RPMI7951 (cell line): Measurements from ENCODE around the gene LILRB3. TPM values are rescaled to one million over a fixed set of nuclear protein-coding genes. Genes with fewer than 3 reads are reported as not detected.

Source experiments
- DNase-seq: peaks from one replicate; pipeline ENCODE4 v3.0.0-alpha.2; 2012; ENCODE audit warnings: low read depth
- total RNA-seq: library from RNA; depleted of rRNA; stranded (reverse); fragments of >200 nt; shearing (Covaris generic); gene quantifications from 2 replicates; pipeline ENCODE4 v1.2.3, GENCODE V29; 2014; rRNA removed

LILRB3 gene
- total RNA-seq, 1 experiment from 2014 or later = not detected

GRCh38 chr19:54168174-54168917 lies 54.5 kb downstream of the LILRB3 start:
- DNase-seq = peak; percentile 80

Other genes starting within 250 kb of the LILRB3 start
- 0.10 TPM in 1 of 2 replicates, not detected in the other for gene CACNG6, start 231.4 kb downstream of the LILRB3 start, total RNA-seq
- gene VSTM1, start 159.1 kb downstream of the LILRB3 start, total RNA-seq = 0.29 TPM in 1 of 2 replicates, not detected in the other
- gene TARM1, start 141.6 kb downstream of the LILRB3 start, total RNA-seq = not detected in 2 replicates
- gene OSCAR, start 122.2 kb downstream of the LILRB3 start, total RNA-seq = 0.12 TPM in 1 of 2 replicates, not detected in the other
- gene NDUFA3, start 120.2 kb downstream of the LILRB3 start, total RNA-seq = 45.4 and 59.8 TPM in 2 replicates
- 50.2 and 66.2 TPM in 2 replicates for gene TFPT, start 107.3 kb downstream of the LILRB3 start, total RNA-seq
- gene PRPF31, start 107.3 kb downstream of the LILRB3 start, total RNA-seq = 51.8 and 71.3 TPM in 2 replicates
- gene CNOT3, start 85.2 kb downstream of the LILRB3 start, total RNA-seq = 9.6 and 12.3 TPM in 2 replicates
- gene LENG1, start 63.3 kb downstream of the LILRB3 start, total RNA-seq = 13.1 and 15.4 TPM in 2 replicates
- 3.8 TPM in 1 of 2 replicates, not detected in the other for gene TMC4, start 49.8 kb downstream of the LILRB3 start, total RNA-seq
- gene MBOAT7, start 33.4 kb downstream of the LILRB3 start, total RNA-seq = 174 and 183 TPM in 2 replicates
- 125 and 166 TPM in 2 replicates for gene TSEN34, start 31.7 kb downstream of the LILRB3 start, total RNA-seq
- gene RPS9, start 22.1 kb downstream of the LILRB3 start, total RNA-seq = 1,692 and 2,035 TPM in 2 replicates
- gene LILRA6, start 19.8 kb upstream of the LILRB3 start, total RNA-seq = not detected in 2 replicates
- not detected in 2 replicates for gene LILRB5, start 34.3 kb upstream of the LILRB3 start, total RNA-seq
- not detected in 2 replicates for gene LILRB2, start 58.1 kb upstream of the LILRB3 start, total RNA-seq
- gene LILRA5, start 90.2 kb upstream of the LILRB3 start, total RNA-seq = not detected in 2 replicates
- gene LILRA4, start 116.2 kb upstream of the LILRB3 start, total RNA-seq = not detected in 2 replicates
- 0.12 TPM in 1 of 2 replicates, not detected in the other for gene LAIR1, start 141.9 kb upstream of the LILRB3 start, total RNA-seq
- not detected in 2 replicates for gene TTYH1, start 192.5 kb upstream of the LILRB3 start, total RNA-seq
- 7.1 and 9.0 TPM in 2 replicates for gene LENG8, start 226.2 kb upstream of the LILRB3 start, total RNA-seq
- 0.88 and 1.4 TPM in 2 replicates for gene LENG9, start 240.8 kb upstream of the LILRB3 start, total RNA-seq